Right lobe of liver (tissue), 4 donors: Measurements from ENCODE around the gene HDAC4.

Experiments used
- CTCF ChIP-seq, 4 donors: fragments of 200-600 bp in 3 of 4; fragments of 450-650 bp in 1 of 4; IDR thresholded peaks; one replicate each; pipeline versions ENCODE4 v1.5.1 to v1.8.0; 2016 to 2022; ENCODE audit warnings: antibody characterized with exemption in 4 of 4, mild to moderate bottlenecking in 2 of 4
- POLR2A ChIP-seq: fragments of 450-650 bp; IDR thresholded peaks from one replicate; pipeline ENCODE4 v1.6.1; 2017; ENCODE audit warnings: antibody characterized with exemption, mild to moderate bottlenecking
- donor health status: DM: no; HTN: no; CAD: no.
- donor health status: DM: no; HTN: no; CAD: no.
- donor health status: DM: no; HTN: yes; CAD: no.

GRCh38 chr2:239279508-239280295 lies 121.1 kb downstream of the HDAC4 start:
- TF ChIP-seq CTCF (IDR thresholded peaks at IDR 0.05) (no peak), POLR2A (no peak)
